Keratinocyte (primary cell): ENCODE data around the gene BTBD6.

Source experiments
- CTCF ChIP-seq, 3 experiments: IDR thresholded peaks in 1 of 3; conservative IDR thresholded peaks in 1 of 3; optimal IDR thresholded peaks in 1 of 3; 2 replicates in 2 of 3; 3 replicates in 1 of 3; pipeline versions ENCODE3 to v1.5.1; 2011; ENCODE audit warnings: low read length in 3 of 3, mild to moderate bottlenecking in 3 of 3, moderate library complexity in 2 of 3, control low read depth in 1 of 3, inconsistent platforms in 1 of 3; ENCODE audit not compliant: insufficient read depth in 2 of 3; ENCODE audit errors: extremely low read depth in 1 of 3
- EZH2 ChIP-seq: IDR thresholded peaks from one replicate; pipeline ENCODE4 v1.6.1; 2012; ENCODE audit warnings: inconsistent platforms, mild to moderate bottlenecking, low read length, moderate library complexity

GRCh38 chr14:105241641-105242040 is 6.7 kb upstream of the BTBD6 start:
- TF ChIP-seq CTCF (optimal IDR thresholded peaks at IDR 0.05 in 1 of 3, IDR thresholded peaks at IDR 0.05 in 1 of 3, conservative IDR thresholded peaks at IDR 0.05 in 1 of 3; ENCODE audit: extremely low read depth in 1 of 3, insufficient read depth in 2 of 3, low read length in 3 of 3) (no peak), EZH2 (no peak)
